Prostate gland (tissue), 2 donors: ENCODE results near the gene ACAP2.

Experiments used
- CTCF ChIP-seq, 4 experiments: fragments of 200-600 bp in 2 of 4; fragments of 450-650 bp in 2 of 4; sonication (generic) in 2 of 4; IDR thresholded peaks; 1 replicate in 3 of 4; 2 replicates in 1 of 4; pipeline ENCODE4 v1.5.1; 2016 to 2019; ENCODE audit warnings: antibody characterized with exemption in 4 of 4, mild to moderate bottlenecking in 2 of 4, moderate library complexity in 2 of 4
- POLR2AphosphoS5 ChIP-seq: sonication (generic); formaldehyde crosslinking; IDR thresholded peaks from one replicate; pipeline ENCODE4 v1.6.1; 2017; ENCODE audit warnings: antibody characterized with exemption

- TF ChIP-seq POLR2AphosphoS5 (no peak), CTCF (IDR thresholded peaks at IDR 0.05) (no peak)
These were observed 177.3 kb downstream of the ACAP2 start for GRCh38 chr3:195265363-195265976.
